HL-60/S4 treated with phorbol 12-myristate 13-acetate at 8.2 ng/mL for 4 days and 3 days (cell line): ENCODE data around the gene BCL2L15.
"Not testable (repeated sequence)": the region's sequence is repeated elsewhere in the genome, so short reads cannot be mapped to it uniquely, and the experiment has no call there.

Experiments used
- in situ Hi-C: fragments of 300-500 bp; cut with MboI; formaldehyde crosslinking; loops from 2 replicates; pipeline ENCODE4 v1.15.0; 2022; ENCODE audit warnings: low sequenced_read_pairs

BCL2L15 gene

DNA sequence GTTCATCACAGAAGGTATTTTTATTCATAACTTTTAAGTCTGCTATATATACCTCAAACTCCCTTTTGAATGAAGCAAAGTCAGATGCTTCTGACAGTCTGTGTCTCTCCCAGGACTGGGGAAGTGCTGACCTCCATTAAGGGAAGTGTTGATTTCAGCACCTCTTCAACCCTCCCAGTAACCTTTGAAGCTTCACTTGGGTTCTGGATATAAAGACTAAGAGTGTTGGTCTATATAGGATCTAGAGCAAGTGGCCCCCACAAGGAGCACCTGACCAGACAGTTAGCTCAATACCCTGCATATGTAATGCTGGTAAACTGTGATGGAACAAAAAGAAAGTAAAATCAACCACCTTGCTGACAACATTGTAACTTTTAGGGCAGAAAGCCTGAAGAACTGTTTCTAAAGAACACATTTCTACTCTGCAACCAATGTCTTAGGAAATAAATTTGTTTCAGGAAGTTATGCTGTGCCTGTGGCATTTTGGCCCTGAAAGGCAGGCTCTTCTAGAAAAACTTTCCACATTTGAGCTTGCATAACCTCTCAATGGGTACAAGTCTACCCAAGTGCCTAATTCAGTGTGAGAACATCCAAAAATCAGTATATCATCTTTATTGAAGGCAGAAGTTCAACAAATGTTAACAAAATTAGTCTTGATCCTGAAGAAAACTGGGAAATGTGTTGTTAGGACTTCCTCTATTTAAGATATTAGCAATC, 15.0 kb downstream of the BCL2L15 start:
- in situ Hi-C loops, result no loop called here

DNA sequence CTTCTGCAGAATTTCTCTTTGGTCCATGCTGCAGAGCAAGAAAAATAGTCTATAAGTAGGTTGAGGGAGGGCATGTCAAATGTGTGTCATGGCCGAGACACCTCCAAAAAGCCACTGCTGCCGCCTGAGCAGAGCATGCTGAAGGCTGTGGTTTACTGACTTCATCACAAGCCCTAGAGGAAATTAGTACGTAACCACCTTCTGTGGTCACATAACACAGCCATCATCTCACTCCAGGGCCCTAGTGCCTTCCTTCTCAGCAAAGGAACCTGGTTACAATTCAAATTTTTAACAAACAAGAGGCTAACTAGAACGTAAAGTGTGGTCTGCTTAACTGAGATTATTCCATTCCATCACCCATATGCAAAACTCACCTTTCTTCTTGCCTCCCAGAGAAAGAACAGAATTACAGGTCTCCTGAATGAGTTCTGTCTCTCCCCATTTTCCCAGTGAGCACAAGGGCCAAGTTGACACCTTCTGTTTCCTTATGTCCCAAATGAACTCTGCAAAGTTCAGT, 15.7 kb downstream of the BCL2L15 start, which contains the start of gene PTPN22:
PTPN22 (minus strand) TSS at position 116 of the 517 bp plus-strand sequence.
- in situ Hi-C loops, result no loop called here

DNA sequence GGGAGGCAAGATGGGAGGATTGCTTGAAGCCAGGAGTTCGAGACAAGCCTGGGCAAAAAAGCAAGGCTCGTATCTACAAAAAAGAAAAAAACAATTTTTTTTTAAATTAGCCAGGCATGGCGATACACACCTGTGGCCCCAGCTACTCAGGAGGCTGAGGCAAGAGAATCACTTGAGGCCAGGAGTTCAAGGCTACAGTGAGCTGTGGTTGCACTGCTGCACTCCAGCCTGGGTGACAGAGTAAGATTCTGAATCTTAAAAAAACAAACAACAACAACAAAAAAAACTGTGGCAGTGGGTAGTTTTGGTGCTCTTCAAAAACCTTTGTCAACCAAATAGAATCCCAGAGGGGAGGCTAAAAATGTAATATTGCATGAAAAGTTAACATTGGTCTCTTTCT, 16.6 kb downstream of the BCL2L15 start:
- in situ Hi-C loops, result no loop called here

DNA sequence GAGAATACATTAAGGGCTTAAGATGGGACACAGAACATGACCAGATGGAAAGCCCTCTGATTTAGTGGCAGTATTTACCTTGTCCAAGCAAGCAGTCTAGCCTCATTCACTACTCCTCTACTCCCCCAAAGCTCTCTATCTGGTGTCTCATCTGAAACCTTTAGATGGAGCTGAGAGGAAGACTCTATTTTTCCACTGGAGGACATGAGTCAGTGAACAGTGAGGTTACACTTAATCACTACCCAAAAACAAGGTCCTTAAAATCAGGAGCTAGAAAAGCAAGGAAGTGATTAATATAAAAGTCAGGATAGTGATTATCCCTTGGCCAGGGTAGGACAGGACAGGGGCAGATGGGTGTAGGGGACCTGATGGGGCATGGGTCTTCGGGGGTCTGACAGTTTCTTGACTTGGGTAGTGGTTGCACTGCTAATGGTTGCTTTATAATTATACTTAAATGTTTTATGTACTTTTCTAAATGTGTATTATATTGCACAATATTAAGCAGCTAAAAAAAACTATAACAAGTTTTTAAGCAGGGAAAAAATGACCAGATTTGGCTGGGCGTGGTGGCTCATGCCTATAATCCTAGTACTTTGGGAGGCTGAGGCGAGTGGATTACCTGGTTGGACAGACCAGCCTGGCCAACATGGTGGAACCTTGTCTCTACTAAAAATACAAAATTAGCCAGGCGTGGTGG, 18.8 kb downstream of the BCL2L15 start:
- in situ Hi-C loops, result no loop called here

DNA sequence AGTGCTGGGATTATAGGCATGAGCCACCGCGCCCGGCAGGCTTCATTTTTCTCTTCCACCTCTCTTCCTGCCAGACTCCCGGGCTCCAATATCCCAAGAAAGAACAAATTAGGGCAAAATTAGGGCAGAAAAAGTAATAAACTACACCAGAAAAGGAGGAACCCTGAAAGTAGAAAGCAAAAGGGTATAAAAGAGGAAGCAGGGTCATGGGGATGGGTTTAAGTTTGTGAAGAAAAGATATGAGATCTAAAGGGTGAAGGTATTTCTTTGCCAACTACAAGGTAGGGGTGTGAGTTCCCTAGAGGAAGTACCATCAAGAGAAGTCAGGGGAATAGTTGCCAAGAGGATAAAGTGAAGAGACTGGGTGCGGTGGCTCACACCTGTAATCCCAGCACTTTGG, 25.7 kb downstream of the BCL2L15 start:
- in situ Hi-C loops, result no loop called here

DNA sequence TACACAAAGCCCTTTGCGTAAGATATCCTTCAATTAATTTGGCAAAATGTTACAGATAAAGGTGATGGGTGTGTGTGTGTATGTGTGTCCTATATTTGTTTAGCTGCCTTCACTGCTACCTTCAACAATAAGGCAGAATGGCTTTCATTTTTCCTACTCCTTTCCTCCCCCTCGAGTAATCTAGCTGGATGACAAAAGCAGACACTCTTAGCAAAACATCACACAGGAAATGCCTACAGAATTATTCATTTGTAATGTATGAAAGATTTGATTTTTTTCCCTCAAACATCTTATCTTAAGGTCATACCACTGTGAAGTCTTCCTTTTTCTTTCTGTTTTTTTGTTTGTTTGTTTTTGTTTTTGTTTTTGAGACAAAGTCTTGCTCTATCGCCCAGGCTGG, 26.5 kb downstream of the BCL2L15 start:
- in situ Hi-C loops, result no loop called here

DNA sequence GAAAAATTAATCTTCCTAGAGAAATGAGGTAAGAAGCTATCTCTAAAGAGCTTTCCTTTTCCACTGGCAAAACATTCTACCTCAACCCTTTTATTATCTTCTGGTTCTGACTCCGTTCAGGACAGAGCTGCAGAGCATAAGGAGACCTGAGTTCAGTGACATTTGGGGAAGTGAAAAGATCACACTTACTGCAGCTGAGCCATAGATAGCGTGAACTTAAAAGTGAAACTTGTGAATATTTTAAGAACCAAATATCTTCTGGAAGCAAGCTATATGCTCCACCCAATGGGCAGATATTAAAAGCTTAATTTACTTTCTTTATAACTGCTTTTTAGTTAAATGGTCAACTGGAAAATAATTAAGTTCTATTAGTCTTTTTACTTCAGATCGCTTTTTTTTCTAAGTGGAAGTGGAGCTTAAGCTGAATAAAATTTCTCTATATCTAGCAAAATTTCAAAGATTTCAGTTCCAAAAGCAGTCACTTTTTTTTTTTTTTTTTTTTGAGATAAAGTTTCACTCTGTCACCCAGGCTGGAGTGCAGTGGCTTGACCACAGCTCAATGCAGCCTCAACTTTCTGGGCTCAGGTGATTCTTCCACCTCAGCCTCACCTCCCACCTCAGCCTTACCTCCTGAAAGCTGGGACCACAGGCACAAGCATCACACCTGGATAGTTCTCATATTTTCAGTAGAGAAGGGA, 27.8 kb downstream of the BCL2L15 start:
- in situ Hi-C loops, result no loop called here

DNA sequence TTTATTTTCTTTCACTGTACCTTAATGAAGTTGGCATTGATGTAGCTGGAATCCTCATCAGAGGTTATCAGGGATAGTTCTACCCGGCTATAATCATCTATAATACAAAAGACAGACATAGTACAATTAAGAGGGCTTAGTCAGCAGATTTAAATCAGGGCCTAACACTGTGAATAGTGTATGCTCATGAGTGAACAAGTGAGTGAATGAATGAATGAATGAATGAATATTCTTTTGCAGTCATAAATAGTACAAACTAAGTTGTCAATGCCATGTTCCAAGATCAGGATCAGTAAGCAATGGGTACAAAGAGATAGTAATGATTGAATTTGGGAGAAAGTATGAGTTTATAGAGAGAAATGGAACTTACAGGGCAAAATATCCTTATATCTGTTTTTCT, 28.4 kb downstream of the BCL2L15 start:
- in situ Hi-C loops, result no loop called here

DNA sequence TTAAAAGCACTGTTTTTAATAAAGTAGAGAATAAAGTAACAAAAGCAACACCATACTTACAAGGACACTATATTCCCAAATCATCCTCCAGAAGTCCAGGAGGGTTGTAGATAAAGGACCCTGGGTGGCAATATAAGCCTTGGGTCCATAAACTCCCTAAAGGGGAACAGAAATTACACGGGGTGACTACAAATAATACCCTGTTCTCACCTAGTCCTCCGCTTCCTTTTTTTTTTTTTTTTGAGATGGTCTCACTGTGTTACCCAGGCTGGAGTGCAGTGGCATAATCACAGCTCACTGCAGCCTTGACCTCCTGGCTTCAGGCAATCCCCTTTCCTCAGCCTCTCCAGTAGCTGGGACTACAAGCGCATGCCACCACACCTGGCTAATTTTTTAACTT, 29.0 kb downstream of the BCL2L15 start:
- in situ Hi-C loops, result no loop called here

DNA sequence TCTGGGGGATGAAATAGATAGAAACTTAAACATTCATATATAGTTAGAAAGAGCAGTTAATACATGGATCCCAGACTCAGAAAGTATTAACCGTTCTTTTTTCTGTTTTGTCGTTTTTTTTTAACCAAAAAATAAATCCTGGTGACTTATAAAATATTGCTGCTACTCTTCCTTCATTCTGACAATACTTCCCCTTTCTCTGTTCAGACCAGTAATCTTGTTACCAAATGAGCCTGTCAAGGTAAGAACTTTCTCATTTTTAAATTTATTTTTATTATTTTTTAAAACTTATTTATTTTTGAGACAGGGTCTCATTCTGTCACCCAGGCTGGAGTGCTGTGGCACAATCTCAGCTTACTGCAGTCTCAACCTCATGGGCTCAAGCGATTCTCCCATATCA, 29.6 kb downstream of the BCL2L15 start:
- in situ Hi-C loops, result no loop called here

DNA sequence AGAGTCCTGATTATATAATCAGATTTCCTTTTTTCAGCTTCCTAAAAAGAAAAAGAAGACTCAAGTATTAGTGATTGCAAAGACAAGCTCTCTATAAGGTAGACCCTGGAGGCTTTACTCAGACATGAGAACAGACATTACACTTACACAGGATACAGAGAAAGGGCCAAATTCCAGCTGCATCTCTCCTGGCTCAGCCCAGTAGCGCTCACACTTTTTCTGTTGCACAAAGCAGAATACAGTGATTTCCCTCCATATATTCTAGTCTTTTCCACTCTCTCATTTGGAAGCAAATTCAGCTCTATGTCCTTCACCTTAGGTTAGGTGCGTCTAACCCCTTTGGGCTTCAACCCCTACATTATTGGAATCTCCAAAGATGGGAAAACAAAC, 31.0 kb downstream of the BCL2L15 start:
- in situ Hi-C loops, result no loop called here

DNA sequence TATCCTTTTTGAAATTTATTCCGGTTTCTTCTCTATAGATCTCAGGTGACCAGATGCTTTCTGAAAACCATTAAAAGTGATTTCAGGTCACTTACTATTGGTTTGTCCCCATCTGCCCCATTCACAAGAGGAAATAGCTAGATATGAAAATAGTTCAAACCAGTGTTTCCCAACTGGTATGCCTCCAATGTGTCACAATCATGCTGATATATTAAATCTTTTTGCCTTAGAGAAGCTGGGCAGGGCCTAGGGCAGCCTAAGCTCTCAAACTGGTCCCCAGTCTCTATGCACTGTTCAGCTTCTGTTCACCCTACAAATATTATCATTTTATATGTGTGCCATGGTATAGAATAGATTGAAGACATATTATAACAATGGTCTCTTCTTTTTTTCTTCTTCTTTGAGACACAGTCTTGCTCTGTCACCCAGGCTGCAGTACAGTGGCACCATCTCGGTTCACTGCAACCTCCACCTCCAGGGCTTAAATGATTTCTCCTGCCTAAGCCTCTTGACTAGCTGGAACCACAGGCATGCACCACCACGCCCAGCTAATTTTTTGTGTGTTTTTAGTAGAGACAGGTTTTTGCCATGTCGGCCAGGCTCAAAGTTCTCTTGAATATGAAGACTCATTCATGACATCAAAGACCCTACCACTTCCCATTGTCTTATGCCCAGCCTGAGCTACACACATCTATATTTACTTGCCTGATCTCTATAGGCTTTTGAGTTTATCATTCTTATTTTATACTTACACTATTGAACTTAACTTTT, 31.6 kb downstream of the BCL2L15 start:
- in situ Hi-C loops, result no loop called here

DNA sequence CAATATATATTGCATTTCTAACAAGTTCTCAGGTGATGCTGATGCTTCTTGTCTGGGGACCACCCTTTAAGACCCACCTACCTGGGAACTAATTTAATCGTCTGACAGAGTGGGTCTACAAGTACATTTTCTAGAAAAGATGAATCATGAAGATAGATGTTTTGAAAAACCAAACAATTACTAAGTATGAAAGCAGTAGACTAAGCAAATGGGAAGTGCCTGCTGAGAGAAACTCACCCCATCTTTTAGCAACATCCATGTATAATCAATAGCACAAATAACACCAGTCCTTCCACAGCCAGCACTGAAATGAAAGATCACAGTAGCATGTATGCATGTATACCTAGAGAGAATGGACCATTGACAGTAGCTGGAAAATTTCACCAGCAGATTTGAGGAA, 33.1 kb downstream of the BCL2L15 start:
- in situ Hi-C loops, result no loop called here

DNA sequence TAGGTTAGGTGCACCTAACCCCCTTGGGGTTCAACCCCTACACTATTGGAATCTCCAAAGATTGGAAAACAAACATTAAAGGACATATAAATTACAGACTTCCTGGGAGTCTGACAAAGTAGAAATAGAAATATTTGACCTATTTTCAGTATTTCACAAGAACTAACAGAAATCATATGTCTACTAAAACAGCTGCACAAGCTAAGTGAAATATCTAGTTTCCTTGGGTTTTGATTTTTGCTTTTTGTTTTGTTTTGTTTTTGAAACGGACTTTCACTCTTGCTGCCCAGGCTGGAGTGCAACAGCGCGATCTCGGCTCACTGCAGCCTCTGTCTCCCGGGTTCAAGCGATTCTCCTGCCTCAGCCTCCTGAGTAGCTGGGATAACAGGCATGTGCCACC, 34.7 kb downstream of the BCL2L15 start:
- in situ Hi-C loops, result not testable (repeated sequence)

DNA sequence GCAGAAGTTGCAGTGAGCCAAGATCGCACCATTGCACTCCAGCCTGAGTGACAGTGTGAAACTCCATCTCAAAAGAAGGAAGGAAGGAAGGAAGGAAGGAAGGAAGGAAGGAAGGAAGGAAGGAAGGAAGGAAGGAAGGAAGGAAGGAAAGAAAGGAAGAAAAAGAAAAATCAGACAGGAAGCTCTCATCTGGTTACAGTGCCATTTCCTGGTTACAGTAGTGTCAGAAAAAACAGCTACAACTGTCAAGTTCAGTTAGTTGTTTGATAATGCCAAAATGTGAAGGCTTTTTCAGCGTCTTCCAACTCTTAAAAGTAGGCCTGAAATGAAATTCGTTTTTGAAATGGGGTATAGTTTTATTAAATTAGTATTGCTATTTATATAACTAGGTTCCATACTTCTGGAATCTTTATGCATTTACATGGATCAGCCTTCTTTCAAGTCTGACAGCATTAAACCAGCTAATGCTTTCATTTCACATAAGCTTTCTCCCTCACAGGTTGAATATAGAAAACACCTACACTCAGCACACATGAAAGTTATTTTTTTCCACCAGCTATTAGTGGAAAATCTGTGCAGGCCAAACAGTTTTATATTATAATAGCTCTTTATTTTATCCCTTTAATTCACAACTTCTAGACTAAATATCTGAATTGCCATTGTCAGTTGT, 37.1 kb downstream of the BCL2L15 start:
- in situ Hi-C loops, result no loop called here

DNA sequence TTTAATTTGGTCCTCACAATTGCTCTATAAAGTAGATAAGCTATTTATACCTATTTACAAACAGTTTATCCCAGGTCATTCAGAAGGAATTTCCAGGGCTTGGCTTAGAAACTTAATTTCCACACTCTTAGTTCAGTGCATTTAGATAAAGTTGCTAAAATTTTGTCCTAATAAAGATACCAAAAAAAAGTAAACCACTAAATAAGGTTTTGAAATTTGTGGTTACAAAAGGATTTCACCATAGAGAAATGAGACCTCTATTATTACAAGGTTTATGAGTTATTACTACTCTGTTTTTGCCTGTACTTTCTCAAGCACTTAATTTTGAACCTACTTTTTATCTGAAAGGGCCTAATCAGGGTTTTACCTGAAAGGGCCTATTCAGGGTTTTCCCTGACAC, 38.3 kb downstream of the BCL2L15 start:
- in situ Hi-C loops, result no loop called here

DNA sequence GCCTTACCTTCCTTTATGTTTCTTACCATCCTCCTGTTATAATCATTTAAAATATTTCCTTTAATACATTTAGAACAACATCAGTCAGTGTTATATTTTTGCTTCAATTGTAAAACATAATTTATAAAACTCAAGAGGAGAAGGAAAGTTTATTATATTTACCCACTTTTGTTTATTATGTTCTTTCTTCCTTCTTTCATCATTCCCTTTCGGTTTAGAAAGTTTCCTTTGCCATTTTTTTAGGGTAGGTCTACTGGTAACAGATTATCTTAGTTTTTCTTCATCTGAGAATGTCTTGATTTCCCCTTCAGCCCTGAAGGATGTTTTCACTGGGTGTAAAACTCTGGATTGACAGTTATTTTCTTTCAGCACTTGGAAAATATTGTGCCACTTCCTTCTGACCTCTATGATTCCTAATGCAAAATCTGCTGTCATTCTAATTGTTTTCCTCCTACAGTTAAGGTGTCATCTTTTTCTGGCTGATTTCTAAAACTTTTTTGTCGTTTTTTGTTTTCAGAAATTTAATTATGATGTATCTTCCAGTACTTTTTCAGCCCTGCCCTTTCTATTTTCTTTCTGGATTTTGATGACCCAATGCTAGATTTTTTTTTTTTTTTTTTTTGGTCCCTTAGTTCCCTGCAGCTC, 40.9 kb downstream of the BCL2L15 start:
- in situ Hi-C loops, result no loop called here

DNA sequence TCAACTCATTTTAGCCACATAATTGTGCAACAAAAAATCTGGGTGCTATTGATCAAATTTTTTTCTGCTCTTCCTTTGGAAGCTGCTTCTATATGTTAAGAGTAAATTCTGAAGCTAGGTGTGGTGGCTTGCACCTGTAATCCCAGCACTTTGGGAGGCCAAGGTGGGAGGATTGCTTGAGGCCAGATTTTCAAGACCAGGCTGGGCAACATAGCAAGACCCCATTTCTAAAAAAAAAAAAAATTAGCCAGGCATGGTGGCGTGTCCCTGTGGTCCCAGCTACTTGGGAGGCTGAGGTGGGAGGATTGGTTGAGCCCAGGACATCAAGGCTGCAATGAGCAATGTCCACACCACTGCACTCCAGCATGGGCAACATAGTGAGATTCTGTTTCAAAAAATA, 50.8 kb downstream of the BCL2L15 start:
- in situ Hi-C loops, result no loop called here

DNA sequence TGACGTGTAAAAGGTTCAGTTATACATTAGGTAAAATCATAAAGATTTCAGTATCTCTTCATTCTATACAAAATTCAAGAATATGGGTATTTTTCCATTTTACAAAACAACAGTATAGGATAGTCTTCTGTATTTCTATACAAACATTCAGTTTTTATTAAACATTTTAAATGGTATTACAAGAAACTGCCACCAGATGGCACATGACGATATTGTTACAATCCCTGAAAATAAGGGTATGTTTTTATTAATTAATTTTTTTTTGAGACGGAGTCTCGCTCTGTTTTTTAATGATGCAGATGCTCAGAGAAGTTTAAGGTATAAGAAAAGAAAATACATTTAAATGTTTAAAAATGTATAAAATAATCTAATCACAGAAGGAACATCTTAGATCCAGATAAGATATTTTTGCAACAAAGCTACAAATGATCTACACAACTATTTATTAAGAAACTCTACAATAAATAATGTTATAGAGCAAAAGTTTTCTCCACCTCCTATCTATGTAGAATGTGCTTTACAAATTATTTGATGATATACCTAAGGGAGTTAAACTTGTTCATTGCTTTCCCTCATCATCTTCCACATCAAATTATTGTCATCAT, 51.6 kb downstream of the BCL2L15 start:
- in situ Hi-C loops, result no loop called here

DNA sequence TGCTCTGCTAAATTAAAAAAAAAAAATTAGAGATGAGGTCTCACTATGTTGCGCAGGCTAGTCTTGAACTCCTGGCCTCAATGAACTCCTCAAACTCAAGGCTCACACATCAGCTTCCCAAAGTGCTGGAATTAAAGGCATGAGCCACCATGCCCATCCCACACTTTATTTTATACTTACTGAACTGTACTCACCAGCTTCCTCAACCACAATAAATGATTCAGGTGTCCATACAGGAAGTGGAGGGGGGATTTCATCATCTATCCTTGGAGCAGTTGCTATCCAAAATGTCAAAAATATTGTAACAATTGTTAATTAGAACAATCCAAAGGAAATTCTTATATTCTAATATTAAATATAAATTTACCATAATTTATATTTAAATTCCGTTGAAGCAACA, 52.7 kb downstream of the BCL2L15 start:
- in situ Hi-C loops, result no loop called here
